ENCODE data around the gene TMC5. TPM values are rescaled to one million over a fixed set of nuclear protein-coding genes. Genes with fewer than 3 reads are reported as not detected.

TMC5 gene
- total and polyA plus RNA-seq, 2 of the 13 experiments (the other 11 are each of a cell fraction or from before 2014, with no cell fraction given) = 0.09 to 0.41 TPM

DNA sequence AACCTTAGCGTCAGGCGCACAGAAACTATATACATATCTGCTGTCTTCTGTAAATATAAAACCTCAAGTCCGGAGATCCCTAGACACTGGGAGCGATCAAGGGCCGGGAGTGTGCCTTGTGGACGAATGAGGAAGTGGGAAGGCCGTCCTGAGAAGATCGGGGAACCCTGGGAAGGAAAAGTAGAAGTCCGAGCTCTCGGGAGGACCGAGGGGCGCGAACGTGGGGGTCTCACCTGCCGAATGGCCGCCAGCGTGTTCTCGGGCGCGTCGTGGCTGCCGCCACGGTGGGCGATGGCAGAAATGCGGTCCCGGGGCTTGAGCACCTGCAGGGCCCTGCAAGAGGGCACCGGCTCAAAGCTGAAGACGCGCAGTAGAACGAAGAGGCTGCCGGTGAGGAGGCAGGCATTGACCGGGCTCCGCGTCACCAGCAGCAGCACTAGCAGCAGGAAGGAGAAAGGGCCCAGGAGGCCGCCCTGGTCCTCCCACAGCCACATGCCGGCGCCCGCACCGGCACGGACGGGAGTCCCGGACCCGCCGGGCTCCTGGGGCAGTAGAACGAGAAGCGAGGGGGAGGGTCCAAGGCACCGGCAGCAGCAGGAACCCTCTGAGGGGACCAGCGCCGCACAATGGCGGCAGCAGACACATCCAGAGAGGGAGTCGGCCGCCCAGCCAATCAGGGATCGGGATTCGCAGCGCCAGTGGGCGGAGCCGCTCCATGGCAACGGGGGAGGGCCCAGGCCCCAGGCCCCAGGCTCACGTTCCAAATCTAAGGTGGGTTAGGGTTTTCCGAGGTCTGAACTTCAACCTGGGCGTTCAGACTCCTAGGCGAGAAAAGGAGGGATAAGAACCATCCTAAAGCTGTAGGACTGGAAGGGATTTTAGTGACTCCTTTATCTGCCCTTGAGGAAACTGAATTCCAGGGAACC lies 104.1 kb downstream of the TMC5 start, which contains the start of gene GDE1 (continued):
- TF ChIP-seq, protein P1, sequence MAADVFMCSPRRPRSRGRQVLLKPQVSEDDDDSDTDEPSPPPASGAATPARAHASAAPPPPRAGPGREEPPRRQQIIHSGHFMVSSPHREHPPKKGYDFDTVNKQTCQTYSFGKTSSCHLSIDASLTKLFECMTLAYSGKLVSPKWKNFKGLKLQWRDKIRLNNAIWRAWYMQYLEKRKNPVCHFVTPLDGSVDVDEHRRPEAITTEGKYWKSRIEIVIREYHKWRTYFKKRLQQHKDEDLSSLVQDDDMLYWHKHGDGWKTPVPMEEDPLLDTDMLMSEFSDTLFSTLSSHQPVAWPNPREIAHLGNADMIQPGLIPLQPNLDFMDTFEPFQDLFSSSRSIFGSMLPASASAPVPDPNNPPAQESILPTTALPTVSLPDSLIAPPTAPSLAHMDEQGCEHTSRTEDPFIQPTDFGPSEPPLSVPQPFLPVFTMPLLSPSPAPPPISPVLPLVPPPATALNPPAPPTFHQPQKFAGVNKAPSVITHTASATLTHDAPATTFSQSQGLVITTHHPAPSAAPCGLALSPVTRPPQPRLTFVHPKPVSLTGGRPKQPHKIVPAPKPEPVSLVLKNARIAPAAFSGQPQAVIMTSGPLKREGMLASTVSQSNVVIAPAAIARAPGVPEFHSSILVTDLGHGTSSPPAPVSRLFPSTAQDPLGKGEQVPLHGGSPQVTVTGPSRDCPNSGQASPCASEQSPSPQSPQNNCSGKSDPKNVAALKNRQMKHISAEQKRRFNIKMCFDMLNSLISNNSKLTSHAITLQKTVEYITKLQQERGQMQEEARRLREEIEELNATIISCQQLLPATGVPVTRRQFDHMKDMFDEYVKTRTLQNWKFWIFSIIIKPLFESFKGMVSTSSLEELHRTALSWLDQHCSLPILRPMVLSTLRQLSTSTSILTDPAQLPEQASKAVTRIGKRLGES (CRISPR knock-in tag; IDR thresholded peaks at IDR 0.05; ENCODE audit: borderline replicate concordance) = no peak
- TF ChIP-seq ZNF337 (CRISPR knock-in tag; IDR thresholded peaks at IDR 0.05; ENCODE audit: borderline replicate concordance, low read depth) (peak; percentile 95; the same call in 1 of the 2 replicates), HOXD1 (CRISPR knock-in tag; IDR thresholded peaks at IDR 0.05) (peak; percentile 18; the same call in 1 of the 2 replicates), SIX1 (CRISPR knock-in tag; IDR thresholded peaks at IDR 0.05; ENCODE audit: borderline replicate concordance) (no peak; the same call in 1 of the 2 replicates), SYNCRIP (IDR thresholded peaks at IDR 0.05; ENCODE audit: insufficient read depth, low read depth, low read length) (no peak), HNF4G (IDR thresholded peaks at IDR 0.05; ENCODE audit: borderline replicate concordance, low read depth, low read length) (no peak), HNF4G (CRISPR knock-in tag; IDR thresholded peaks at IDR 0.05; ENCODE audit: borderline replicate concordance, low read depth) (0 out of 2 replicates have a peak, but pooled peaks have one; percentile 35), ZNF501 (CRISPR knock-in tag; IDR thresholded peaks at IDR 0.05) (peak; percentile 97), FOXA1 (IDR thresholded peaks at IDR 0.05) (no peak), FOXA1 (CRISPR knock-in tag; IDR thresholded peaks at IDR 0.05) (peak; percentile 27; the same call in 1 of the 2 replicates), KDM3A (CRISPR knock-in tag; IDR thresholded peaks at IDR 0.05; ENCODE audit: low read depth) (peak; percentile 73; the same call in 1 of the 2 replicates), HOXA9 (CRISPR knock-in tag; IDR thresholded peaks at IDR 0.05; ENCODE audit: borderline replicate concordance) (no peak), TCF7L2 (IDR thresholded peaks at IDR 0.05; ENCODE audit: low read depth, low read length) (no peak), ZNF451 (CRISPR knock-in tag; IDR thresholded peaks at IDR 0.05) (no peak; the same call in 1 of the 2 replicates), ZNF484 (CRISPR knock-in tag; IDR thresholded peaks at IDR 0.05; ENCODE audit: borderline replicate concordance, low read depth) (peak; percentile 23), ZNF274 (CRISPR knock-in tag; IDR thresholded peaks at IDR 0.05) (peak; percentile 97)
- TF ChIP-seq, protein P2, sequence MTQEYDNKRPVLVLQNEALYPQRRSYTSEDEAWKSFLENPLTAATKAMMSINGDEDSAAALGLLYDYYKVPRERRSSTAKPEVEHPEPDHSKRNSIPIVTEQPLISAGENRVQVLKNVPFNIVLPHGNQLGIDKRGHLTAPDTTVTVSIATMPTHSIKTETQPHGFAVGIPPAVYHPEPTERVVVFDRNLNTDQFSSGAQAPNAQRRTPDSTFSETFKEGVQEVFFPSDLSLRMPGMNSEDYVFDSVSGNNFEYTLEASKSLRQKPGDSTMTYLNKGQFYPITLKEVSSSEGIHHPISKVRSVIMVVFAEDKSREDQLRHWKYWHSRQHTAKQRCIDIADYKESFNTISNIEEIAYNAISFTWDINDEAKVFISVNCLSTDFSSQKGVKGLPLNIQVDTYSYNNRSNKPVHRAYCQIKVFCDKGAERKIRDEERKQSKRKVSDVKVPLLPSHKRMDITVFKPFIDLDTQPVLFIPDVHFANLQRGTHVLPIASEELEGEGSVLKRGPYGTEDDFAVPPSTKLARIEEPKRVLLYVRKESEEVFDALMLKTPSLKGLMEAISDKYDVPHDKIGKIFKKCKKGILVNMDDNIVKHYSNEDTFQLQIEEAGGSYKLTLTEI (CRISPR knock-in tag; conservative IDR thresholded peaks at IDR 0.05) = no peak
- TF ChIP-seq, protein P3, sequence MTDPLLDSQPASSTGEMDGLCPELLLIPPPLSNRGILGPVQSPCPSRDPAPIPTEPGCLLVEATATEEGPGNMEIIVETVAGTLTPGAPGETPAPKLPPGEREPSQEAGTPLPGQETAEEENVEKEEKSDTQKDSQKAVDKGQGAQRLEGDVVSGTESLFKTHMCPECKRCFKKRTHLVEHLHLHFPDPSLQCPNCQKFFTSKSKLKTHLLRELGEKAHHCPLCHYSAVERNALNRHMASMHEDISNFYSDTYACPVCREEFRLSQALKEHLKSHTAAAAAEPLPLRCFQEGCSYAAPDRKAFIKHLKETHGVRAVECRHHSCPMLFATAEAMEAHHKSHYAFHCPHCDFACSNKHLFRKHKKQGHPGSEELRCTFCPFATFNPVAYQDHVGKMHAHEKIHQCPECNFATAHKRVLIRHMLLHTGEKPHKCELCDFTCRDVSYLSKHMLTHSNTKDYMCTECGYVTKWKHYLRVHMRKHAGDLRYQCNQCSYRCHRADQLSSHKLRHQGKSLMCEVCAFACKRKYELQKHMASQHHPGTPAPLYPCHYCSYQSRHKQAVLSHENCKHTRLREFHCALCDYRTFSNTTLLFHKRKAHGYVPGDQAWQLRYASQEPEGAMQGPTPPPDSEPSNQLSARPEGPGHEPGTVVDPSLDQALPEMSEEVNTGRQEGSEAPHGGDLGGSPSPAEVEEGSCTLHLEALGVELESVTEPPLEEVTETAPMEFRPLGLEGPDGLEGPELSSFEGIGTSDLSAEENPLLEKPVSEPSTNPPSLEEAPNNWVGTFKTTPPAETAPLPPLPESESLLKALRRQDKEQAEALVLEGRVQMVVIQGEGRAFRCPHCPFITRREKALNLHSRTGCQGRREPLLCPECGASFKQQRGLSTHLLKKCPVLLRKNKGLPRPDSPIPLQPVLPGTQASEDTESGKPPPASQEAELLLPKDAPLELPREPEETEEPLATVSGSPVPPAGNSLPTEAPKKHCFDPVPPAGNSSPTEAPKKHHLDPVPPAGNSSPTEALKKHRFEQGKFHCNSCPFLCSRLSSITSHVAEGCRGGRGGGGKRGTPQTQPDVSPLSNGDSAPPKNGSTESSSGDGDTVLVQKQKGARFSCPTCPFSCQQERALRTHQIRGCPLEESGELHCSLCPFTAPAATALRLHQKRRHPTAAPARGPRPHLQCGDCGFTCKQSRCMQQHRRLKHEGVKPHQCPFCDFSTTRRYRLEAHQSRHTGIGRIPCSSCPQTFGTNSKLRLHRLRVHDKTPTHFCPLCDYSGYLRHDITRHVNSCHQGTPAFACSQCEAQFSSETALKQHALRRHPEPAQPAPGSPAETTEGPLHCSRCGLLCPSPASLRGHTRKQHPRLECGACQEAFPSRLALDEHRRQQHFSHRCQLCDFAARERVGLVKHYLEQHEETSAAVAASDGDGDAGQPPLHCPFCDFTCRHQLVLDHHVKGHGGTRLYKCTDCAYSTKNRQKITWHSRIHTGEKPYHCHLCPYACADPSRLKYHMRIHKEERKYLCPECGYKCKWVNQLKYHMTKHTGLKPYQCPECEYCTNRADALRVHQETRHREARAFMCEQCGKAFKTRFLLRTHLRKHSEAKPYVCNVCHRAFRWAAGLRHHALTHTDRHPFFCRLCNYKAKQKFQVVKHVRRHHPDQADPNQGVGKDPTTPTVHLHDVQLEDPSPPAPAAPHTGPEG (CRISPR knock-in tag; IDR thresholded peaks at IDR 0.05) = peak; percentile 69; the same call in 1 of the 2 replicates
